Measurements from ENCODE around the gene GCN1. TPM values are rescaled to one million over a fixed set of nuclear protein-coding genes. Genes with fewer than 3 reads are reported as not detected.

GCN1 gene
- total RNA-seq, 1 experiment from 2014 or later = 116 TPM

DNA sequence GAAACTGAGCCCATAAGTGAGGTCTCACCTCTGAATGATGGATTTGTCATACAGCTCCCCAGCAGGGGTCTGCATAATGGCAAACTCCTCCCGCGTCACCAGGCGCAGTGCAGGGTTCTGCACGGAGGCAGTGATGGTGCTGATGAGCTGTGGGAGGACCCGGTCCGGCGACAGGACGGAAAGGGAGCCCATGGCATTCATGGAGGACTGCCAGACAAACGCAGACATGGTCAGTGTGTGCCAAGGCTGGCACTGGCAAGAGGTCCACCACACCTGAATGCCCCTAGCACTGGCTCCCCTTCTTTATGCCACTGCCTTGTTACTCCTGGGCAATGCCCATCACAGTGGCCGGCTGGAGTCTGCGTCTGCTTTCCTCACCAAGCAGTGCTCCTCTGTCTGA, 32.7 kb downstream of the GCN1 start:
- Histone ChIP-seq H3K4me1 (replicated peaks; ENCODE audit: insufficient read depth) (no peaks in the 10 kb centered on the region), H3K4me3 (no peak overlapping the region), H2AFZ (no peak overlapping the region), H3K36me3 (ENCODE audit: low read depth) (peaks cover 6% of the 10 kb centered on the region; the same call in 1 of the 2 replicates), H3K9me3 (ENCODE audit: insufficient read depth, low read depth) (no peaks in the 10 kb centered on the region), H3K27me3 (ENCODE audit: insufficient read depth, low read depth) (no peaks in the 10 kb centered on the region), H3K79me2 (ENCODE audit: low read depth) (no peaks in the 10 kb centered on the region), H3K27ac (no peak overlapping the region), H3K9me2 (ENCODE audit: insufficient read depth) (no peaks in the 10 kb centered on the region), H3F3A (ENCODE audit: insufficient read depth, low read depth) (no peaks in the 10 kb centered on the region), H3K4me2 (no peak overlapping the region), H4K20me1 (ENCODE audit: insufficient read depth) (no peaks in the 10 kb centered on the region)
- TF ChIP-seq EZH2 (IDR thresholded peaks at IDR 0.05; ENCODE audit: low read depth) = no peak
- POLR2A ChIA-PET (ENCODE audit: unreplicated experiment) = no interaction called here
- intact Hi-C loops (cut with micrococcal nuclease; ENCODE audit: unreplicated experiment) = no loop called here
- BruUV-seq (replicated peaks) = no TSS peak
- no peak for DNase-seq
- CTCF ChIA-PET = no interaction called here

DNA sequence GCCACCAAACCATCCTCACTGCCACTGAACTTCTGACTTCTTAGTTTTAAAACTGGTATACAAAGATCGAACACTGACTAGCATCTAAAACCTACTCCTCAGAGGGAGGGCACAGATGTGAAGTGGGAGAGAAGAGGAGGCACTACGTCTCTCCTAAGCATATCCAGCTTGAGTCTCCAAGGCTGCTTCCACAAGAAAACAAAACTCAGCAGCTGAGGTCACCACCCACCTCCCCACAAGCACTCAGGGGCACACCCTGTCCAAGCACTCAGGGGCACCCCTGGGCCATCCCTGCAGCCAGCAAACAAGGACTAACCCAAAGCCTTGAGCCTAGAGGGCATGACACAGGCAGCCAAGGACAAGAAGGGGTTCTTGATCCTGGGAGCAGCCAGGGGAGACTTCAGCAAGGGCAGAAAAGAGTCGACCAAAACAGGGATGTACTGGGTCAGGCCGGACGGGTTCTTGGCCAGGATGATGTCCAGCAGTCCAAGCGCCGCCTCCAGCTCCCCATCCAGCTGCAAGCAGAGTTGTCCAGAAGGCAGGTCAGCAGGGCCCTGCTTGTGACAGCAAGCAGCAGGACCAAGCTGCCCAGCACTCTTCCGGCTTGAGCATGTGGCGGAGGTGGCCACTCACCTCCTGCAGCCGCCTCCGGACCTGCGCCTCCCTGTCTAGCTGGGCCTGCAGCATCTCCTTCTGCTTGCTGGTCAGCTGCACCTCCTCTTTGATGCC, 34.8 kb downstream of the GCN1 start:
- TF ChIP-seq, protein P1, sequence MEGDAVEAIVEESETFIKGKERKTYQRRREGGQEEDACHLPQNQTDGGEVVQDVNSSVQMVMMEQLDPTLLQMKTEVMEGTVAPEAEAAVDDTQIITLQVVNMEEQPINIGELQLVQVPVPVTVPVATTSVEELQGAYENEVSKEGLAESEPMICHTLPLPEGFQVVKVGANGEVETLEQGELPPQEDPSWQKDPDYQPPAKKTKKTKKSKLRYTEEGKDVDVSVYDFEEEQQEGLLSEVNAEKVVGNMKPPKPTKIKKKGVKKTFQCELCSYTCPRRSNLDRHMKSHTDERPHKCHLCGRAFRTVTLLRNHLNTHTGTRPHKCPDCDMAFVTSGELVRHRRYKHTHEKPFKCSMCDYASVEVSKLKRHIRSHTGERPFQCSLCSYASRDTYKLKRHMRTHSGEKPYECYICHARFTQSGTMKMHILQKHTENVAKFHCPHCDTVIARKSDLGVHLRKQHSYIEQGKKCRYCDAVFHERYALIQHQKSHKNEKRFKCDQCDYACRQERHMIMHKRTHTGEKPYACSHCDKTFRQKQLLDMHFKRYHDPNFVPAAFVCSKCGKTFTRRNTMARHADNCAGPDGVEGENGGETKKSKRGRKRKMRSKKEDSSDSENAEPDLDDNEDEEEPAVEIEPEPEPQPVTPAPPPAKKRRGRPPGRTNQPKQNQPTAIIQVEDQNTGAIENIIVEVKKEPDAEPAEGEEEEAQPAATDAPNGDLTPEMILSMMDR (conservative IDR thresholded peaks at IDR 0.05) = no peak
- TF ChIP-seq EZH2 (IDR thresholded peaks at IDR 0.05; ENCODE audit: low read depth) = no peak
- Histone ChIP-seq H3K27me3 (ENCODE audit: insufficient read depth, low read depth) (no peaks in the 10 kb centered on the region), H3K9me2 (ENCODE audit: insufficient read depth) (no peaks in the 10 kb centered on the region), H3F3A (ENCODE audit: insufficient read depth, low read depth) (no peaks in the 10 kb centered on the region), H3K4me1 (replicated peaks; ENCODE audit: insufficient read depth) (no peaks in the 10 kb centered on the region), H3K36me3 (ENCODE audit: low read depth) (peaks cover 6% of the 10 kb centered on the region; the same call in 1 of the 2 replicates), H3K9me3 (ENCODE audit: insufficient read depth, low read depth) (no peaks in the 10 kb centered on the region), H3K4me3 (no peak overlapping the region), H2AFZ (no peak overlapping the region), H3K4me2 (no peak overlapping the region), H4K20me1 (ENCODE audit: insufficient read depth) (no peaks in the 10 kb centered on the region), H3K27ac (no peak overlapping the region), H3K79me2 (ENCODE audit: low read depth) (no peaks in the 10 kb centered on the region)
- intact Hi-C loops (cut with micrococcal nuclease; ENCODE audit: unreplicated experiment) = no loop called here
- ChIA-PET POLR2A (ENCODE audit: unreplicated experiment) (no interaction called here), CTCF (no interaction called here)
- no peak for DNase-seq
- no TSS peak for BruUV-seq (replicated peaks)

DNA sequence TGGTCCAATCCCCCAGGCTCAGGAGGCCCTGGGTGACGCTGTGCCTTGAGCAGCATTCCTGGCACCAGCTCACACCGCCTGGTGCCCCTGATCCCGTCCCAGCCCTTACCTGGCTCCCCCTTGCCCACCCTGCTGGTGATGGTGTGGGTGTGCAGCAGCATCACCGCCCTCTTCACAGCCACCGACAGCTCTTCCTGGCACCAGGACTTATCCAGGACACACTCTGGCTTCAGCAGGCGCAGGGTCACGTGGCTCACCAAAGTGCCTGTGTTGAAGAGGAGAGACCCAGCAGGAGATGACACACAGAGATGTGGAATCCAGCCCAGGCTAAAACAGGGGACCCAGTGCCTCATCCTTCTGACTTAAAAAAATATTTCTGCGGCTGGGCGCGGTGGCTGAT, 36.2 kb downstream of the GCN1 start:
- TF ChIP-seq, protein P1 (conservative IDR thresholded peaks at IDR 0.05) = no peak
- no peak for TF ChIP-seq EZH2 (IDR thresholded peaks at IDR 0.05; ENCODE audit: low read depth)
- Histone ChIP-seq H2AFZ (no peak overlapping the region), H3K36me3 (ENCODE audit: low read depth) (peaks cover 6% of the 10 kb centered on the region; the same call in 1 of the 2 replicates), H3K27ac (no peak overlapping the region), H3K9me2 (ENCODE audit: insufficient read depth) (no peaks in the 10 kb centered on the region), H3K4me2 (no peak overlapping the region), H3K4me1 (replicated peaks; ENCODE audit: insufficient read depth) (no peaks in the 10 kb centered on the region), H3K27me3 (ENCODE audit: insufficient read depth, low read depth) (no peaks in the 10 kb centered on the region), H3K79me2 (ENCODE audit: low read depth) (no peaks in the 10 kb centered on the region), H4K20me1 (ENCODE audit: insufficient read depth) (no peaks in the 10 kb centered on the region), H3K9me3 (ENCODE audit: insufficient read depth, low read depth) (no peaks in the 10 kb centered on the region), H3K4me3 (no peak overlapping the region), H3F3A (ENCODE audit: insufficient read depth, low read depth) (no peaks in the 10 kb centered on the region)
- BruUV-seq (replicated peaks) = no TSS peak
- ChIA-PET POLR2A (ENCODE audit: unreplicated experiment) (no interaction called here), CTCF (no interaction called here)
- no peak for DNase-seq
- intact Hi-C loops (cut with micrococcal nuclease; ENCODE audit: unreplicated experiment) = no loop called here

DNA sequence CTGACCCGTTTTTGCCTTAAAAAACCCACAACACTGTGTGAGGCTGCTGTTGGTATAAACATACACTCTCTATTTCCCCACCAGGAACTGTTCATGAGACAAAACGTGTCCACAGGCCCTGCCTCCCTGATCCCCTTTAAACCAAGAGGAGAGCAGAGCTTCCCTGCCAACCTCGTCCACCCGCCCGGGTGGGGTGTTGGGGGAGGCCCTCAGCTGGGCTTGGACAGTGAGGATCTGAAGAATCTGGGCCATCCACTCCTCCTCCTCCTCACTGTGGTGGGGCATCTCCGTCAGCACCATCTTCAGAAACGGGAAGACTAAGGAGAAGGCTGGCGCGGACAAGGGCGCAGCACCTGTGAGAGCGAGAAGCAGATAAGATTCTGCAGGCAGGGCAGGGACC, 36.8 kb downstream of the GCN1 start:
- Histone ChIP-seq H3K36me3 (ENCODE audit: low read depth) (peaks cover 6% of the 10 kb centered on the region; the same call in 1 of the 2 replicates), H4K20me1 (ENCODE audit: insufficient read depth) (no peaks in the 10 kb centered on the region), H3K4me2 (no peak overlapping the region), H3K4me3 (no peak overlapping the region), H3K9me2 (ENCODE audit: insufficient read depth) (no peaks in the 10 kb centered on the region), H3K27ac (no peak overlapping the region), H3K4me1 (replicated peaks; ENCODE audit: insufficient read depth) (no peaks in the 10 kb centered on the region), H2AFZ (no peak overlapping the region), H3K27me3 (ENCODE audit: insufficient read depth, low read depth) (no peaks in the 10 kb centered on the region), H3F3A (ENCODE audit: insufficient read depth, low read depth) (no peaks in the 10 kb centered on the region), H3K9me3 (ENCODE audit: insufficient read depth, low read depth) (no peaks in the 10 kb centered on the region), H3K79me2 (ENCODE audit: low read depth) (no peaks in the 10 kb centered on the region)
- ChIA-PET POLR2A (ENCODE audit: unreplicated experiment) (no interaction called here), CTCF (no interaction called here)
- BruUV-seq (replicated peaks) = no TSS peak
- DNase-seq = no peak
- no peak for TF ChIP-seq EZH2 (IDR thresholded peaks at IDR 0.05; ENCODE audit: low read depth)
- TF ChIP-seq, protein P1 (conservative IDR thresholded peaks at IDR 0.05) = no peak
- intact Hi-C loops (cut with micrococcal nuclease; ENCODE audit: unreplicated experiment) = no loop called here

Data from PC-9 (cell line).